ENCODE data around the gene DBNL. TPM values are rescaled to one million over a fixed set of nuclear protein-coding genes. Genes with fewer than 3 reads are reported as not detected.

The DBNL gene
- total and polyA plus RNA-seq, 2 experiments from 2014 or later = 81.8 to 91.1 TPM

DNA sequence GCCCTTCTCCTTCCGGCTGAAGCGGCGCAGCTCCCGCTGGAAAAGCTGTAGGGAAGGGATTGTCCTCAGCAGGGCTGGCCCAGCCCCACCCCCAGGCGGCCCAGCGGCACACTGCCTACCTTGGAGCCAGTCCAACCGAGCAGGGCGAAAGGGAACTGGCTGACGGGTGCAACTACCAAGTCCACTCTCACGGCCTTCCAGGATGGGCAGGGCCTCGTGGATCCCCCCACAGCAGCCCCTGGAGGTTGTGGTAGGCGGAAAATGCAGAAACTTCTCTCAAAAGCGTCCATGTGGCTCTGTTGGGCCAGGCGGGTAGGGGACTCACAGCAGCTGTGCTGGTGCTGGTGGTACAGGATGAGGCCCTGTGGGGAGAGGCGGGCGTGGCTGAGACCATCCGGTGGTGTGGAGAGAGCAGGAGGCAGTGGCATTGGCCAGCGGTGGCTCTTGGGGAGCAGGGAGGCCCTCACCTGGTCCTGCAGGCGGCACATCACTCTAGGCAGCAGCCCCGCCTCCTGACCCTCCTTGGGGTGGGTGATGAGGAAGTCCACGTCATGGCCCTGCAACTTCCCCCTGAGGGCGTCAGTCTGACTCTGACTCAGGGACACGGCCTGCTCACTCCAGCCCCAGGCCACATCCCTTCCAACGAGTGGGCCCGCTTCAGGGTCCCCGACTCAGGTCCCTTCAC is 29.3 kb downstream of the DBNL start:
- Histone ChIP-seq H2AFZ (no peak overlapping the region), H3K4me1 (ENCODE audit: insufficient read depth) (peaks cover 9% of the 10 kb centered on the region), H3K9me2 (replicated peaks; ENCODE audit: insufficient read depth) (no peaks in the 10 kb centered on the region), H3K4me2 (no peak overlapping the region), H3K27me3 (no peaks in the 10 kb centered on the region), H3K9me3 (ENCODE audit: low read depth) (no peaks in the 10 kb centered on the region), H3K36me3 (replicated peaks; ENCODE audit: insufficient read depth, low read depth) (no peaks in the 10 kb centered on the region), H3K4me3 (no peak overlapping the region), H3K79me2 (no peaks in the 10 kb centered on the region), H3K27ac (no peak overlapping the region), H4K20me1 (ENCODE audit: insufficient read depth, poor library complexity, severe bottlenecking) (no peaks in the 10 kb centered on the region)
- DNase-seq (ENCODE audit: low spot score) = no peak
- TF ChIP-seq, protein P1, sequence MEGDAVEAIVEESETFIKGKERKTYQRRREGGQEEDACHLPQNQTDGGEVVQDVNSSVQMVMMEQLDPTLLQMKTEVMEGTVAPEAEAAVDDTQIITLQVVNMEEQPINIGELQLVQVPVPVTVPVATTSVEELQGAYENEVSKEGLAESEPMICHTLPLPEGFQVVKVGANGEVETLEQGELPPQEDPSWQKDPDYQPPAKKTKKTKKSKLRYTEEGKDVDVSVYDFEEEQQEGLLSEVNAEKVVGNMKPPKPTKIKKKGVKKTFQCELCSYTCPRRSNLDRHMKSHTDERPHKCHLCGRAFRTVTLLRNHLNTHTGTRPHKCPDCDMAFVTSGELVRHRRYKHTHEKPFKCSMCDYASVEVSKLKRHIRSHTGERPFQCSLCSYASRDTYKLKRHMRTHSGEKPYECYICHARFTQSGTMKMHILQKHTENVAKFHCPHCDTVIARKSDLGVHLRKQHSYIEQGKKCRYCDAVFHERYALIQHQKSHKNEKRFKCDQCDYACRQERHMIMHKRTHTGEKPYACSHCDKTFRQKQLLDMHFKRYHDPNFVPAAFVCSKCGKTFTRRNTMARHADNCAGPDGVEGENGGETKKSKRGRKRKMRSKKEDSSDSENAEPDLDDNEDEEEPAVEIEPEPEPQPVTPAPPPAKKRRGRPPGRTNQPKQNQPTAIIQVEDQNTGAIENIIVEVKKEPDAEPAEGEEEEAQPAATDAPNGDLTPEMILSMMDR (IDR thresholded peaks at IDR 0.05; ENCODE audit: poor library complexity) = no peak
- TF ChIP-seq EZH2phosphoT487 (IDR thresholded peaks at IDR 0.05; ENCODE audit: low read depth, severe bottlenecking, unreplicated experiment) (no peak), EZH2 (IDR thresholded peaks at IDR 0.05; ENCODE audit: borderline replicate concordance) (no peak)
- WGBS (ENCODE audit: low lambda C conversion rate, missing lambda C conversion rate) = 91% methylated on average over 23 of the region's 26 CpGs

DNA sequence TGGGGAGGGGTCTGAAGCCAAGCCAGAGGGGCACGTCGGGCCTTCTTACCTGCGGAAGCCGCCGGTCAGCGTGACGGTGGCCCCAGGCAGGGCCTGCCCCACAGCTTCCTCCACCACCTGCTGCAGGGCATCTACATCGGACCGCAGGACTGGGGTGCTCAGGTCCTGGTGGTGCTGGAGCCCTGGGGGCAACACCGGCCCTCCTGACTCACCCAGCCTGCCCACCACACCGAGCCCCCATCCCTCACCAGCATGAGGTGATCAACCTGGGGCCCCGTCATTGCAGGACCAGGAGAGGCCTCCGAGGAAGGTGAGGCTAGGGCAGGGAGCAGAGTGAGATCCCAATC is 29.8 kb downstream of the DBNL start:
- 91% methylated on average over 13 of the region's 13 CpGs for WGBS (ENCODE audit: low lambda C conversion rate, missing lambda C conversion rate)
- Histone ChIP-seq H3K4me3 (no peak overlapping the region), H3K4me1 (ENCODE audit: insufficient read depth) (peaks cover 9% of the 10 kb centered on the region), H3K4me2 (no peak overlapping the region), H3K36me3 (replicated peaks; ENCODE audit: insufficient read depth, low read depth) (no peaks in the 10 kb centered on the region), H3K27ac (no peak overlapping the region), H3K9me2 (replicated peaks; ENCODE audit: insufficient read depth) (no peaks in the 10 kb centered on the region), H2AFZ (no peak overlapping the region), H3K79me2 (no peaks in the 10 kb centered on the region), H3K9me3 (ENCODE audit: low read depth) (no peaks in the 10 kb centered on the region), H4K20me1 (ENCODE audit: insufficient read depth, poor library complexity, severe bottlenecking) (no peaks in the 10 kb centered on the region), H3K27me3 (no peaks in the 10 kb centered on the region)
- TF ChIP-seq EZH2 (IDR thresholded peaks at IDR 0.05; ENCODE audit: borderline replicate concordance) (no peak), EZH2phosphoT487 (IDR thresholded peaks at IDR 0.05; ENCODE audit: low read depth, severe bottlenecking, unreplicated experiment) (no peak)
- TF ChIP-seq, protein P1 (IDR thresholded peaks at IDR 0.05; ENCODE audit: poor library complexity) = no peak
- DNase-seq (ENCODE audit: low spot score) = no peak

DNA sequence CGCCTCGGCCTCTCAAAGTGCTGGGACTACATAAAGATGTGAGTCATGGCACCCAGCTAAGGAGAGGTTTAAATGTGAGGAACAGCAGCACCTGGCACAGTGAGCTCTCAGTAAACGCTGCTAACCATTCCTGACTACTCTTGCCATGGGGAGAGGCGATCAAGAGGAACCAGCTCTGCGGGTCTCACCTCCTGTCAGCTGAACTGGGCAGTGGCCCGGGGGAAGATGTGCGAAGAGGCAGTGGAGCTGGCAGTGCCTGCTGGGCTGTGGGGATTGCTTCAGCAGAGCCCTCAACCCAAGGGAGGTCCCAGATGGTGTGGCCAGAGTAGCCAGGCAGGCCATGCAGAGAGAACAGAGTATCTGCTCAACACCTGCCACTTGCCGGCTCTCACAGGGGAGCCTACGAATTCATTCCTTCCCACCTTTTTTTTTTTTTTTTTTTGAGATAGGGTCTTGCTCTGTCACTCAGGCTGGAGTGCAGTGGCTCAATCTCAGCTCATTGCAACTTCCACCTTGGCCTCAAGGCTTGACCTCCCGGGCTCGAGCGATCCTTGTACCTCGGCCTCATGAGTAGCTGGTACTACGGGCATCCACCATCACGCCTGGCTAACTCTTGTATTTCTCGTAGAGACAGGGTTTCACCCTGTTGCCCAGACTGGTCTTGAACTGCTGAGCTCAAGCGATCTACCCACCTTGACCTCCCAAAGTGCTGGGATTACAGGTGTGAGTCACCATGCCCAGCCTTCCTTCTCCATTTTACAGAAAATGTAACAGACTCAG is 31.0 kb downstream of the DBNL start:
- H3K36me3 ChIP-seq (replicated peaks; ENCODE audit: insufficient read depth, low read depth) = no peaks in the 10 kb centered on the region

More for the DNA sequence above, 31.0 kb downstream of the DBNL start:
- no peaks in the 10 kb centered on the region for H4K20me1 ChIP-seq (ENCODE audit: insufficient read depth, poor library complexity, severe bottlenecking)
- WGBS (ENCODE audit: low lambda C conversion rate, missing lambda C conversion rate) = 88% methylated on average over 17 of the region's 17 CpGs
- no peak for DNase-seq (ENCODE audit: low spot score)
- TF ChIP-seq EZH2 (IDR thresholded peaks at IDR 0.05; ENCODE audit: borderline replicate concordance) = no peak
- TF ChIP-seq, protein P1 (IDR thresholded peaks at IDR 0.05; ENCODE audit: poor library complexity) = no peak
- no peak for TF ChIP-seq EZH2phosphoT487 (IDR thresholded peaks at IDR 0.05; ENCODE audit: low read depth, severe bottlenecking, unreplicated experiment)
- H3K9me2 ChIP-seq (replicated peaks; ENCODE audit: insufficient read depth) = no peaks in the 10 kb centered on the region
- H3K27me3 ChIP-seq = no peaks in the 10 kb centered on the region
- H2AFZ ChIP-seq = no peak overlapping the region
- H3K27ac ChIP-seq = no peak overlapping the region
- no peak overlapping the region for H3K4me3 ChIP-seq
- no peaks in the 10 kb centered on the region for H3K79me2 ChIP-seq
- H3K4me1 ChIP-seq (ENCODE audit: insufficient read depth) = peaks cover 9% of the 10 kb centered on the region
- no peaks in the 10 kb centered on the region for H3K9me3 ChIP-seq (ENCODE audit: low read depth)
- no peak overlapping the region for H3K4me2 ChIP-seq
